T-helper 2 cell treated with Interferon-gamma antibody and Interleukin-4, amounts not matched to agents 5 μg/mL and 100 μg/mL, for 36 hours (primary cell): ENCODE data around the gene UPB1.
A peak's percentile ranks its signal among the peaks of the same experiment; 100 is the strongest.
"Not testable (repeated sequence)": the region's sequence is repeated elsewhere in the genome, so short reads cannot be mapped to it uniquely, and the experiment has no call there.

ENCODE experiments used
- DNase-seq: peaks from one replicate; pipeline ENCODE4 v3.0.0; 2021; ENCODE audit warnings: low spot score
- H3K27ac Mint-ChIP-seq: one replicate; pipeline ENCODE4 v1.8.0; 2021; ENCODE audit warnings: mild to moderate bottlenecking, mixed read lengths
- H3K27me3 Mint-ChIP-seq: one replicate; pipeline ENCODE4 v1.8.0; 2021; ENCODE audit warnings: low read depth, mixed read lengths
- H3K36me3 Mint-ChIP-seq: one replicate; pipeline ENCODE4 v1.8.0; 2021; ENCODE audit warnings: low read depth, mixed read lengths
- H3K4me1 Mint-ChIP-seq: one replicate; pipeline ENCODE4 v1.8.0; 2021; ENCODE audit warnings: low read depth, mixed read lengths
- H3K4me3 Mint-ChIP-seq: one replicate; pipeline ENCODE4 v1.8.0; 2022; ENCODE audit warnings: mild to moderate bottlenecking, moderate library complexity, mixed read lengths
- H3K9me3 Mint-ChIP-seq: one replicate; pipeline ENCODE4 v1.8.0; 2021; ENCODE audit warnings: mixed read lengths

Gene UPB1

GRCh38 chr22:24543185-24543601 lies 48.1 kb downstream of the UPB1 start:
- H3K4me3 Mint-ChIP-seq, result no peak overlapping the region
- H3K36me3 Mint-ChIP-seq, result peaks cover 42% of the 10 kb centered on the region
- no peak for DNase-seq
- no peaks in the 10 kb centered on the region for H3K4me1 Mint-ChIP-seq
- no peaks in the 10 kb centered on the region for H3K9me3 Mint-ChIP-seq
- H3K27me3 Mint-ChIP-seq, result no peaks in the 10 kb centered on the region
- H3K27ac Mint-ChIP-seq, result no peak overlapping the region

GRCh38 chr22:24543679-24544243 lies 48.6 kb downstream of the UPB1 start:
- no peak overlapping the region for H3K4me3 Mint-ChIP-seq
- H3K9me3 Mint-ChIP-seq, result no peaks in the 10 kb centered on the region
- H3K27me3 Mint-ChIP-seq, result no peaks in the 10 kb centered on the region
- no peak overlapping the region for H3K27ac Mint-ChIP-seq
- H3K4me1 Mint-ChIP-seq, result no peaks in the 10 kb centered on the region
- H3K36me3 Mint-ChIP-seq, result peaks cover 43% of the 10 kb centered on the region
- no peak for DNase-seq

DNA sequence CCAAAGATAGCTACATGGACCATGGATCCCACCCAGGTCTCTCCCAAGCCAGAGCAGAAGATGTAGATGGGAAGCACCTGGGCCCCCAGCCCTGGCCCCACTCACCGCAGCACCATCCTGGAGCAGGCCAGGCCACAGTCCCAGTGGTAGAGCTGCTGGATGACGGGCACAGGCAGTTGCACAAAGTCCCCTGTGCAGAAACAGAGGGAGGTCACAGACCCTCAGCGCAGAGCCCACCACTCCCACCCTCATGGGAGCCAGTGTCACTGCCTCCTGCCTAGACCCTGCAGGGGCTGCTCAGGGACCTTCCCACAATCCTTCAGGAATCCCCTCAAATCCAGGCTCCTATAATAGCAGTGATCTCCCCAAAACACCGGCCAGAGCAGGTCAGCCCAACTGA lies 53.7 kb downstream of the UPB1 start:
- Mint-ChIP-seq H3K36me3 (peaks cover 33% of the 10 kb centered on the region), H3K4me1 (peaks cover 21% of the 10 kb centered on the region), H3K27ac (no peak overlapping the region), H3K4me3 (no peak overlapping the region), H3K27me3 (no peaks in the 10 kb centered on the region), H3K9me3 (no peaks in the 10 kb centered on the region)
- no peak for DNase-seq

- no peak overlapping the region for H3K27ac Mint-ChIP-seq
- DNase-seq, result no peak
- H3K9me3 Mint-ChIP-seq, result no peaks in the 10 kb centered on the region
- H3K4me1 Mint-ChIP-seq, result peaks cover 27% of the 10 kb centered on the region
- H3K27me3 Mint-ChIP-seq, result no peaks in the 10 kb centered on the region
- no peak overlapping the region for H3K4me3 Mint-ChIP-seq
- H3K36me3 Mint-ChIP-seq, result peaks cover 34% of the 10 kb centered on the region
These were observed 55.1 kb downstream of the UPB1 start for GRCh38 chr22:24550028-24550901.

- Mint-ChIP-seq H3K27me3 (no peaks in the 10 kb centered on the region), H3K4me1 (peaks cover 27% of the 10 kb centered on the region), H3K4me3 (no peak overlapping the region), H3K27ac (peak overlapping the region; percentile 4), H3K9me3 (no peaks in the 10 kb centered on the region), H3K36me3 (peaks cover 37% of the 10 kb centered on the region)
- no peak for DNase-seq
These were observed 55.8 kb downstream of the UPB1 start for GRCh38 chr22:24550902-24551435.

- H3K9me3 Mint-ChIP-seq, DNase-seq, H3K27me3 Mint-ChIP-seq: not testable (repeated sequence)
- Mint-ChIP-seq H3K27ac (peak overlapping the region; percentile 39), H3K4me3 (peak overlapping the region; percentile 97), H3K4me1 (peaks cover 33% of the 10 kb centered on the region), H3K36me3 (peaks cover 33% of the 10 kb centered on the region)
These were observed 57.6 kb downstream of the UPB1 start for GRCh38 chr22:24552503-24553286.

DNA sequence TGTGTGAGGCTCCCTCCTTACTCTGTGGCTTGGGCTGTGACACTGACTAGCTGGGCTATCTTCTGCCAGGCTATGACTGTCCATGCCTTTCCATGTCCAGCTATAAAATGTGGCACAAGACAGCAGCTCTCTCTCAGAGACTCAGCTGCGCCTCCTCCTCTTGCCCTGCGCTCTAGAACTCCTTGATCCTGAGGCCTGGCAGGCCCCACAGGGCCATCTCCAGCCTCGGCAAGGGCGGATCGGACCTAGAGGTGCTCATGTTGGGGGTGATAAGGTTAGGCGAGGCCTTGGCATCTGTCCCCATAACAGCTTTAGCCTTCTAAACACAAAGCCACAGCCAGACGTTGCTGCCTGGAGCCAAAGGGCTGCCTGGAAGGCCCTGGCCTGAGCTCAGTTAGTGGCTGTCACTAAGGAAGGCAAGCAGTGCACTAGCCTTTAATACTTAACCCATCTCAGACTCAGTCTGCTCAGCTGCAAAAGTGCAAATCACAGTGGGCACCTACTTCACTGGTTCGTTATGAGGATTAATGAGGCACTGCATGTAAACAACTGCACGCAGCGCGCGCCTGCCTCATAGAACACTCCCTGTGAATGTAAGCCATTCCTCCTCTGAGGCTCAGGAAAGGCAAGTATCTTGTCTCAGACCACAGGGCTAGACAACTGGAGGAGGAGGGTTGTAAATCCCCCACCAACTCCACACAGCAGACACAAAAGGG lies 58.6 kb downstream of the UPB1 start:
- DNase-seq, result no peak
- H3K36me3 Mint-ChIP-seq, result peaks cover 40% of the 10 kb centered on the region
- H3K27me3 Mint-ChIP-seq, result no peaks in the 10 kb centered on the region
- peaks cover 43% of the 10 kb centered on the region for H3K4me1 Mint-ChIP-seq
- no peaks in the 10 kb centered on the region for H3K9me3 Mint-ChIP-seq
- H3K4me3 Mint-ChIP-seq, result peak overlapping the region; percentile 97
- H3K27ac Mint-ChIP-seq, result peak overlapping the region; percentile 96

DNA sequence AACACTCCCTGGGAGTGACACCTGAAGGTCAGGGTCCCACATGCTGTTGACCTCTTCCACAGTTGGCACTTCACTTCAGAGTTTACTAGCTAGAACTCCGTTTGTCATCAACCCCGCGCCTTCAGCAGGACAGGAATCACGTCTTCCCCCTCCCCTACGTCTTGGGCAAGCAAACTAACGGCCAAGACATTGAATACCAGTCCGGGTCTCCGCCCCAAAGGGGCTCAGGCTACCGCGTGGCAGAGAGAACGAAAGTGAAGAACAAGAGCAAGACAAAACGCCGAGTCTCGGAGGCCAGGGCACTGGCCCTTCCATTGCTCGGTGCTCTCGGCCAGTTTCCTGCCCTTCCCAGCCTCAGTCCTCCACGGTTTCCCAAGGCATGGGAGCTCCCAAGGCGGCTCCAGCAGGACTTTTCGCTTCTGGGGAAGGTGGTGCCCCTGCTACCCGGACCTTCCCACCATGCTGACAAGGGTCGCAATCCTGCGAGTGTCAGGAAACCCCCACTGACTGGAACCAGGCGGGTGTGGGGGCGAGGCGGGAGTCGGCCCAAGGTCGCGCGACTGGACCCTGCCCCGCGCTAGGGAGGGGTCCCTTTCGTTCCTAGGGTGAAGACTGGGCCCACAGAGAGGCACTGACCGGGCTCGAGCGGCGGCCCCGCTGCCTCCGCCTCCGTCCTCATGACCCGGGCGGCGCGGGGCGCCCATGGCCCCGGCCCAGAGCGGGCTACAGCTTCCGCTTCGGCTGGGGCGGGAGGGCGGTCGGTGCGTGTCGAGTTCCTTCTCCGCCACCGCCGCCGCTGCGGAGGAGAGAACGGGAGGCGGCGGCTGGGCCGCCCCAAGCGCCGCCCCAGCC lies 59.4 kb downstream of the UPB1 start, which contains the start of gene GUCD1:
TSS of gene GUCD1 (minus strand) at position 826 of the 852 bp plus-strand sequence. CDS start at position 679, 147 bp downstream.
- no peaks in the 10 kb centered on the region for H3K27me3 Mint-ChIP-seq
- H3K9me3 Mint-ChIP-seq, result no peaks in the 10 kb centered on the region
- peak within 1 kb of the TSS; percentile 97 for H3K4me3 Mint-ChIP-seq
- peak within 1 kb of the TSS; percentile 98 for H3K27ac Mint-ChIP-seq
- peak; percentile 23 for DNase-seq
- H3K4me1 Mint-ChIP-seq, result peaks cover 46% of the 10 kb centered on the region
- H3K36me3 Mint-ChIP-seq, result peaks cover 44% of the 10 kb centered on the region

DNA sequence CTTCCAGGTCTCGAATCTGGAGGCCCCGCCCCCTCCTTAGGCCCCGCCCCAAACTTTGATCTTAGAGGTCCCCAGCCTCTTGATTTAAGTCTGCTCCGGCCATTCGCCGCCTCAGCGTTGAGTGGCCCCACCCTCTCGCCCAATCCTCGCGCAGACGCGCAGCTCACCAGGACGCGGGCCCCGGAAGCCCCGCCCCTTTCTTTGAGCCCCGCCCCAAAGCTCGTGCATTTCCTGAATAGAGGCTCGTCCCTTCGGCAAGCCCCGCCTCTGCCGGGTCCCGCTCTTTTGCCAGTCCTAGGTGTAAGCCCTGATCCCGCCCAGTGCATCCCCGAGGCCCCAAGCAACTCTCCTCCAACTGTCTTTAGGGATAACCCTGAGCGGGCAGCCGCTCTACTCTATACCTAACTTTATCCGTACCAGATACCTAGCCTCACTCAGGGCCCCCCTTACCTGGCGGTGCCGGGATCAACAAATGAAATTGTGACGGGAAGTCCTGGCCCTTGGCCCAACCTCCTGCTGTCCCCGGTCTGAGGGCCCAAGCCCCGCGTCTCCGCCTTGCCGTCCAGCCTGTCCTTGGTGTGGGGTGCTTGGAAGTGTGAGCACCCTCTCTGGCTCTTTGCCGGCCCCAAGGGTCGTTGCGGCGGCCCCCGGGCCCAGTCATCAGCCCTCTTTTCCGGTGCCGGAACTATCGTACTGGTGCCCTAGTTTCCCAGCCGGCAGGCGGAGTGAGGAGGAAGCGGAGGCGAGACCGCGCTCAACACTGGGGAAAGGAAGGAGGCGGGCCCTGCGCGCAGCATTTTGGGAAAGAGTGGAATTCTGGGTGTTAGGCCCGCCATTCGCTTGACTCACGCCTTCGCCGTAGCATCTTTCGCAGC lies 60.3 kb downstream of the UPB1 start, which contains the start of gene SNRPD3:
TSS of gene SNRPD3 (plus strand) at position 835 of the 875 bp plus-strand sequence. CDS start 1,676 bp downstream, outside the sequence.
- H3K36me3 Mint-ChIP-seq, result peaks cover 46% of the 10 kb centered on the region
- no peaks in the 10 kb centered on the region for H3K9me3 Mint-ChIP-seq
- H3K4me3 Mint-ChIP-seq, result peak within 1 kb of the TSS; percentile 92
- no peaks in the 10 kb centered on the region for H3K27me3 Mint-ChIP-seq
- DNase-seq, result peak; percentile 97
- peaks cover 46% of the 10 kb centered on the region for H3K4me1 Mint-ChIP-seq
- H3K27ac Mint-ChIP-seq, result peak within 1 kb of the TSS; percentile 98

DNA sequence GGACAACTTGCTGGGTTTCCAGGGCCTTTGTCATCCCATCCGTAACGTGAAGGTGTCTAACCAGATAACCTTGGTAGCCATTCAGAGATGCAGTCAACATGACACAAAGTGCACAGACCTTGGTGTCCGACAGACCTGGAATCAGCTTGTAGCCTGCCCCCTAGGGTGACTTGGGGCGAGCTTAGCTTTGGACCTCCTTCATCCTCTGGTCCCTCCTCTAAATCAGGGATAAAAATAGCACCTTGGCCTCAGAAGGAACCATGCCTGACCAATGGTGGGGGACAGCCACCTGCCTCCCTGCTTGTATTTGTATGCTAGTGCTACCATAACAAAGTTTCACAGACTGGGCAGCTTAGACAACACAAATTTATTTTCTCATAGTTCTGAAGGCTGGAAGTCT lies 64.3 kb downstream of the UPB1 start:
- Mint-ChIP-seq H3K36me3 (peaks cover 46% of the 10 kb centered on the region), H3K4me1 (peaks cover 31% of the 10 kb centered on the region), H3K9me3 (no peaks in the 10 kb centered on the region), H3K27ac (no peak overlapping the region), H3K27me3 (no peaks in the 10 kb centered on the region), H3K4me3 (no peak overlapping the region)
- no peak for DNase-seq

DNA sequence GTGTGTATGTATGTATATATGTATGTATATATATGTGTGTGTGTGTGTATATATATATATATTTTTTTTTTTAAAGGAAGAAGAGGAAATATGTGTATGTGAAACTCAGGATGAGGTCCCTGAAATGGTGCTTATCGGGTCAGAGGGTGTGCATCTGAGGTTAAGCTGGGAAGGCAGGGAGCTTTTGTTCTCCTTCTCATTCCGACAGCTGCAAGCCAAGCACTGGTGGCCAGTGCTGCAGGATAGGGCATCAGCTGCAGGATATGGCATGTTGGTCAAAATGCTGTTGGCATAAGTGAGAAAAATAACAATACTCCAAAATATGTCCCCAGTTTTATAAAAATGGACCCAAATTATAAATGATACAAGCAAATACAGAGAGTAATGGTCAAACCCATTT lies 68.1 kb downstream of the UPB1 start:
- Mint-ChIP-seq H3K27ac (no peak overlapping the region), H3K4me3 (no peak overlapping the region), H3K36me3 (peaks cover 36% of the 10 kb centered on the region), H3K9me3 (no peaks in the 10 kb centered on the region), H3K4me1 (peaks cover 27% of the 10 kb centered on the region), H3K27me3 (no peaks in the 10 kb centered on the region)
- no peak for DNase-seq
